ENCODE data around the gene MAP3K20. TPM values are rescaled to one million over a fixed set of nuclear protein-coding genes. Genes with fewer than 3 reads are reported as not detected.

Gene MAP3K20
- total and polyA plus RNA-seq, 2 of the 8 experiments (the other 6 are each of a cell fraction or from before 2014, with no cell fraction given): 3.1 to 11.1 TPM

- Histone ChIP-seq H3K56ac (replicated peaks; ENCODE audit: insufficient read length, low read depth, low read length) (no peak overlapping the region), H2BK5ac (ENCODE audit: low read depth, low read length) (no peak overlapping the region), H3K36me3 (ENCODE audit: control insufficient read depth in 2 of 4, insufficient read depth in 4 of 4, low read length in 3 of 4) (no peaks in the 10 kb centered on the region), H3K23me2 (ENCODE audit: low read depth, low read length) (no peaks in the 10 kb centered on the region), H2BK20ac (ENCODE audit: low read length) (no peak overlapping the region), H2BK120ac (replicated peaks; ENCODE audit: low read depth, low read length) (no peak overlapping the region), H3K14ac (ENCODE audit: insufficient read length) (no peak overlapping the region), H3K4ac (replicated peaks; ENCODE audit: insufficient read length, low read depth, low read length) (no peak overlapping the region), H4K5ac (ENCODE audit: insufficient read length, low read depth, low read length) (no peak overlapping the region), H2BK15ac (ENCODE audit: low read length) (no peak overlapping the region), H4K20me1 (replicated peaks in 1 of 2; ENCODE audit: control insufficient read depth in 1 of 2, insufficient read depth in 2 of 2, low read length in 2 of 2) (no peaks in the 10 kb centered on the region), H3K23ac (ENCODE audit: insufficient read length) (no peak overlapping the region), H4K91ac (replicated peaks; ENCODE audit: insufficient read length, low read length) (no peak overlapping the region), H2AFZ (ENCODE audit: low read length) (no peak overlapping the region), H3K79me2 (ENCODE audit: control insufficient read depth in 1 of 2, insufficient read depth in 2 of 2, low read length in 2 of 2) (no peaks in the 10 kb centered on the region), H3K9ac (replicated peaks in 1 of 4; ENCODE audit: extremely low read depth in 1 of 4, low read depth in 3 of 4, low read length in 3 of 4) (no peak overlapping the region), H4K8ac (ENCODE audit: extremely low read depth, insufficient read depth, low read length) (no peak overlapping the region), H3K4me2 (ENCODE audit: insufficient read depth in 1 of 2, low read depth in 2 of 2, low read length in 2 of 2) (no peak overlapping the region), H3K4me3 (ENCODE audit: extremely low read depth in 1 of 4, insufficient read depth in 2 of 4, low read depth in 3 of 4, low read length in 4 of 4) (no peak overlapping the region), H2BK12ac (ENCODE audit: low read depth, low read length) (peak overlapping the region; percentile 17; the same call in 1 of the 2 replicates), H3K27ac (ENCODE audit: low read depth, low read length) (no peak overlapping the region), H3K79me1 (ENCODE audit: low read depth, low read length) (no peaks in the 10 kb centered on the region), H3K27me3 (replicated peaks in 1 of 4; ENCODE audit: control insufficient read depth in 3 of 4, extremely low read depth in 1 of 4, insufficient read depth in 3 of 4, low read length in 3 of 4) (peaks cover 0 to 1% (median 0%) of the 10 kb centered on the region in 4 experiments; a peak in 1 of 7 replicates), H3K4me1 (replicated peaks in 1 of 4; ENCODE audit: control insufficient read depth in 3 of 4, insufficient read depth in 4 of 4, low read length in 3 of 4) (no peaks in the 10 kb centered on the region), H3K9me3 (ENCODE audit: insufficient read depth in 2 of 2, low read depth in 1 of 2, low read length in 1 of 2) (no peaks in the 10 kb centered on the region), H3K18ac (ENCODE audit: extremely low read depth, low read length) (no peak overlapping the region), H2AK5ac (ENCODE audit: low read depth, low read length) (no peak overlapping the region)
- POLR2A ChIA-PET (ENCODE audit: partially characterized antibody): interaction anchor here (0.6 kb wide), 1 partner anchor 860 kb away, joined by 3 read pairs; no protein-coding TSS in a partner anchor
- no peak for TF ChIP-seq CHD2 (IDR thresholded peaks at IDR 0.05; ENCODE audit: low read length)
- no peak for TF ChIP-seq GTF2F1 (IDR thresholded peaks at IDR 0.05; ENCODE audit: borderline replicate concordance, low read depth, low read length)
- TF ChIP-seq CEBPB (IDR thresholded peaks at IDR 0.05; ENCODE audit: low read depth, low read length): 0 out of 2 replicates have a peak, but pooled peaks have one; percentile 10
- TF ChIP-seq POLR2AphosphoS5 (IDR thresholded peaks at IDR 0.05; ENCODE audit: low read depth, low read length): no peak
- DNase-seq (ENCODE audit: low read depth in 1 of 2, low spot score in 2 of 2) (no peak), FAIRE-seq (no peak)
- CTCF ChIA-PET (ENCODE audit: partially characterized antibody): interaction anchor here (0.6 to 1.5 kb wide), 3 partner anchors 11 to 135 kb away, joined by 3 to 5 read pairs (median 4); no protein-coding TSS in a partner anchor
- 95% methylated on average over 8 of the region's 8 CpGs; no CpG with 5 or more reads in 1 of the 2 experiments for WGBS, 2 experiments (ENCODE audit: extremely low coverage in 1 of 2, insufficient coverage in 1 of 2, insufficient read length in 1 of 2, insufficient replicate concordance in 2 of 2, low coverage in 1 of 2, low lambda C conversion rate in 2 of 2, missing lambda C conversion rate in 1 of 2)
These were observed 31.4 kb downstream of the MAP3K20 start for GRCh38 chr2:173106959-173107628.

All from H1 (cell line).